Activated CD4-positive, alpha-beta T cell treated with anti-CD3 and anti-CD28 coated beads, Interleukin-2, amount 50 U/mL, for 1 hour (primary cell): ENCODE measurements around the gene BOC.

Experiments used
- DNase-seq: peaks from one replicate; pipeline ENCODE4 v3.0.0-alpha.2; 2020

Gene BOC

GRCh38 chr3:113226491-113226890 lies 15.1 kb downstream of the BOC start:
- DNase-seq, result no peak

- DNase-seq, result no peak
Observed at GRCh38 chr3:113227146-113227545, 15.8 kb downstream of the BOC start.

GRCh38 chr3:113228498-113229286 lies 17.3 kb downstream of the BOC start:
- no peak for DNase-seq

GRCh38 chr3:113231391-113231790 lies 20.0 kb downstream of the BOC start:
- no peak for DNase-seq

GRCh38 chr3:113231827-113232253 lies 20.5 kb downstream of the BOC start:
- DNase-seq, result no peak

GRCh38 chr3:113232342-113232741 lies 21.0 kb downstream of the BOC start:
- no peak for DNase-seq

- no peak for DNase-seq
Observed at GRCh38 chr3:113233497-113233896, 22.1 kb downstream of the BOC start.

- DNase-seq, result no peak
Observed at GRCh38 chr3:113234028-113234427, 22.7 kb downstream of the BOC start.

- DNase-seq, result no peak
Observed at GRCh38 chr3:113234688-113235260, 23.4 kb downstream of the BOC start.

- DNase-seq, result no peak
Observed at GRCh38 chr3:113238503-113238902, 27.1 kb downstream of the BOC start.

GRCh38 chr3:113240841-113241240 lies 29.5 kb downstream of the BOC start:
- no peak for DNase-seq

GRCh38 chr3:113241292-113242095 lies 30.1 kb downstream of the BOC start:
- DNase-seq, result no peak

- DNase-seq, result no peak
Observed at GRCh38 chr3:113242096-113242581, 30.8 kb downstream of the BOC start.

GRCh38 chr3:113243071-113243470 lies 31.7 kb downstream of the BOC start:
- DNase-seq, result no peak

- DNase-seq, result no peak
Observed at GRCh38 chr3:113243846-113244245, 32.5 kb downstream of the BOC start.

- DNase-seq, result no peak
Observed at GRCh38 chr3:113245761-113246161, 34.4 kb downstream of the BOC start.

GRCh38 chr3:113247068-113247467 lies 35.7 kb downstream of the BOC start:
- DNase-seq, result no peak

GRCh38 chr3:113247675-113248458 lies 36.5 kb downstream of the BOC start:
- DNase-seq, result no peak

- DNase-seq, result no peak
Observed at GRCh38 chr3:113249111-113249510, 37.8 kb downstream of the BOC start.

- DNase-seq, result no peak
Observed at GRCh38 chr3:113249601-113250000, 38.2 kb downstream of the BOC start.

GRCh38 chr3:113250566-113250965 lies 39.2 kb downstream of the BOC start:
- DNase-seq, result no peak

GRCh38 chr3:113251817-113252216 lies 40.5 kb downstream of the BOC start:
- DNase-seq, result no peak

GRCh38 chr3:113252553-113252952 lies 41.2 kb downstream of the BOC start:
- DNase-seq, result no peak
